ACC112 (cell line): ENCODE data around the gene POU6F1.

Source experiments
- H2AFZ ChIP-seq: fragments of 200-600 bp; sonication (generic); one replicate; pipeline ENCODE4 v1.6.0; 2017; ENCODE audit warnings: antibody characterized with exemption, low read length; ENCODE audit not compliant: unreplicated experiment
- H3K27ac ChIP-seq: fragments of 200-600 bp; sonication (generic); 2 replicates; pipeline ENCODE4 v1.5.1; 2014; ENCODE audit warnings: low read depth, mild to moderate bottlenecking, antibody characterized with exemption, low read length, moderate library complexity
- H3K27me3 ChIP-seq: fragments of 200-600 bp; sonication (generic); 2 replicates; pipeline ENCODE4 v1.6.1; 2014; ENCODE audit warnings: mild to moderate bottlenecking, antibody characterized with exemption, low read length, moderate library complexity, mixed read lengths; ENCODE audit not compliant: insufficient read depth
- H3K36me3 ChIP-seq: fragments of 200-600 bp; sonication (generic); 2 replicates; pipeline ENCODE4 v1.6.1; 2016; ENCODE audit warnings: mild to moderate bottlenecking, antibody characterized with exemption, low read length, moderate library complexity, mixed read lengths; ENCODE audit not compliant: insufficient read depth
- H3K4me1 ChIP-seq: fragments of 200-600 bp; sonication (generic); one replicate; pipeline ENCODE4 v1.6.1; 2016; ENCODE audit warnings: low read length, mixed read lengths; ENCODE audit not compliant: insufficient read depth, unreplicated experiment, control insufficient read depth
- H3K4me3 ChIP-seq: fragments of 200-600 bp; sonication (generic); 2 replicates; pipeline ENCODE4 v1.5.1; 2014; ENCODE audit warnings: mild to moderate bottlenecking, low read depth, low read length
- H3K79me2 ChIP-seq: fragments of 200-600 bp; sonication (generic); one replicate; pipeline ENCODE4 v1.6.0; 2016; ENCODE audit warnings: low read length; ENCODE audit not compliant: control insufficient read depth, unreplicated experiment, insufficient read depth

Gene POU6F1

GRCh38 chr12:51197736-51198567, 19.9 kb downstream of the POU6F1 start:
- H2AFZ ChIP-seq = no peak overlapping the region
- H3K4me1 ChIP-seq = no peaks in the 10 kb centered on the region
- no peaks in the 10 kb centered on the region for H3K36me3 ChIP-seq
- no peaks in the 10 kb centered on the region for H3K27me3 ChIP-seq
- no peak overlapping the region for H3K27ac ChIP-seq
- no peak overlapping the region for H3K4me3 ChIP-seq
- H3K79me2 ChIP-seq = no peaks in the 10 kb centered on the region

- no peaks in the 10 kb centered on the region for H3K27me3 ChIP-seq
- H3K79me2 ChIP-seq = no peaks in the 10 kb centered on the region
- no peak overlapping the region for H3K27ac ChIP-seq
- no peak overlapping the region for H2AFZ ChIP-seq
- no peaks in the 10 kb centered on the region for H3K36me3 ChIP-seq
- no peak overlapping the region for H3K4me3 ChIP-seq
- H3K4me1 ChIP-seq = no peaks in the 10 kb centered on the region
These were observed 21.3 kb downstream of the POU6F1 start for GRCh38 chr12:51196547-51196946.

DNA sequence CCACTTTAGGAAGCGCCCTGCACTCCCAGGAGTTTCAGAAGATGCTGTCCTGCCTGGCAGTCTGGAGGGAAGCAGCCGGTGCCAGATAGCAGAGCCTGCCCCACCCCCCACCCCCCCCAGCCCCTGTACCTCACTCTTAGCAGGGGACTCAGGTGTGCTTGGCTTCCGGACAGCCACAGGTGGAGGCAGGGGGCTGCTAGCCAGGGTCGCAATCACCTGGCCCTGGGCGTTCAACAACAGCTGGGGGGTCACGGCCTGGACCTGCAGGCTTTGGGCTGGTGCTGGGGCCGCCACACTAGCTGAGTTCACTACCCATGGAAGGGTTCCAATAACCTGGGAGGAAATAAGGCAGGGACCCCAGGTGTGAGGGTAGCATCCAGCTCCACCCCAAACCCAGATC, 22.0 kb downstream of the POU6F1 start:
- Histone ChIP-seq H3K27ac (no peak overlapping the region), H3K4me1 (no peaks in the 10 kb centered on the region), H2AFZ (no peak overlapping the region), H3K79me2 (no peaks in the 10 kb centered on the region), H3K36me3 (no peaks in the 10 kb centered on the region), H3K27me3 (no peaks in the 10 kb centered on the region), H3K4me3 (no peak overlapping the region)

- no peaks in the 10 kb centered on the region for H3K4me1 ChIP-seq
- no peaks in the 10 kb centered on the region for H3K79me2 ChIP-seq
- no peak overlapping the region for H3K4me3 ChIP-seq
- no peaks in the 10 kb centered on the region for H3K27me3 ChIP-seq
- H3K27ac ChIP-seq = no peak overlapping the region
- H3K36me3 ChIP-seq = no peaks in the 10 kb centered on the region
- H2AFZ ChIP-seq = no peak overlapping the region
These were observed 25.6 kb downstream of the POU6F1 start for GRCh38 chr12:51192284-51192671.

DNA sequence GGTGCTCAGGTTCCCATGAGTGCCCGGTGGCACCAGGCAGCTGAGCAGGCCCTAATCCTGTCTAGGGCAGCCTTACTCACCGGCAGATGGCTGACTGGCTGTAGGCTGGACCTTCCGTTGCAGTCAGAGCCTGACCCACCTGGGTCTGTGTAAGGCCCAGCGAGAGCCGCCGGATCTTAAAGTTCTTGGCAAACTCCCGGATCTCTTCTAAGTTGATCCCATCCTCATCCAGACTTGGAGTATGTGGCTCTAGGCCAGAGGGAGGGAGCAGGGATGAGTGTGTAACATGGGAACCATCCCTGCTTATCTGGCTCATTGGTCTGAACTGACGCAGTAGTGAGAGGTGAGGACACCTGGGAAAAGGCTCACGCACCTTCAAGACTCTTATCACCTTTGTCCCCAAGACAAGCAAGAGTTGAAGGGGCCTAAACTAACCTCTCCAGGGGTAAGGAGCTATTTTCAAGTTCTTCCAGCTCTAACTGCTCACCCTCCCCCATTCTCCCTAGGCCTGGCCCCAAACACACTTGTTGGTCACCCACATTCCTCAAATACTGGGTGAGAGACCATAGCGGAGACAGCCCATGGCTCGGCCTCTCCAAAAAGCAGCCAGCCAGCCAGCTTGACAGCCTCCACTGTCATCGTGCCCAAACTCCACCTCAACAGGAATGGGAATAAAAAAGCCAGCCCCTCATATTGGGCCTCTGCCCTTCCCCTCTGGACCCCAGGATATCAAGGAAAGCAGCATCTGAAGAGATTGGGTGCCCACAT, 26.2 kb downstream of the POU6F1 start:
- no peaks in the 10 kb centered on the region for H3K27me3 ChIP-seq
- H3K4me1 ChIP-seq = no peaks in the 10 kb centered on the region
- H3K27ac ChIP-seq = no peak overlapping the region
- H3K36me3 ChIP-seq = no peaks in the 10 kb centered on the region
- H2AFZ ChIP-seq = no peak overlapping the region
- H3K79me2 ChIP-seq = no peaks in the 10 kb centered on the region
- H3K4me3 ChIP-seq = no peak overlapping the region

GRCh38 chr12:51190820-51191219, 27.0 kb downstream of the POU6F1 start:
- H3K4me1 ChIP-seq = no peaks in the 10 kb centered on the region
- no peak overlapping the region for H3K4me3 ChIP-seq
- H2AFZ ChIP-seq = no peak overlapping the region
- no peak overlapping the region for H3K27ac ChIP-seq
- no peaks in the 10 kb centered on the region for H3K36me3 ChIP-seq
- H3K27me3 ChIP-seq = no peaks in the 10 kb centered on the region
- H3K79me2 ChIP-seq = no peaks in the 10 kb centered on the region

DNA sequence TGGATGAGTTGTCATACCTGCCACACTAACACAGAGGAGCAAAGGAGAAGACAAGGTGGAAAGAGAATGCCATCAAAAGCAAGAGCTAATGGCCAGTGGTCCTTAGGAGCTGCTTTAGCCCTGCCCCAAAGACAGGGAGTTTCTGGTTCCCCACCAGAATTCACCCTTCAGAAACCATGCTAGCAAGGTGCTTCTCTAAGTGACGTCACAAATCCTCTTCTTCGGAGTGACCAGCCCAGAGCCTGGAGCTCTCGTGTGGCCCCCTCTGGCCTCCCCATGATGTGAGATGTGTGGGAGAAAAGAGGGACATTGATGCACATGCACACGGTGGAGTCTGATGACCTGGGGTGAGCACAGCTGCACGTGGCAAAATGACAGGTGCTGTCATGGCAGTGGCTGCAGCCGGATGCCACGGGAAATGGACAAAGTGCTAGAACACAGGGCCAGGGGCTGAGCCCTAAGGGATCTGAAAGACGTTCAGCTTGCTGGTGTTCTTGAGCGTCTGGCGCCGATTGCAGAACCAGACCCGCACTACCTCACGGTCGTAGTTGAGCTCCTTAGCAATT, 28.0 kb downstream of the POU6F1 start:
- H3K27ac ChIP-seq = no peak overlapping the region
- no peaks in the 10 kb centered on the region for H3K4me1 ChIP-seq
- H3K36me3 ChIP-seq = no peaks in the 10 kb centered on the region
- H3K79me2 ChIP-seq = no peaks in the 10 kb centered on the region
- H3K27me3 ChIP-seq = no peaks in the 10 kb centered on the region
- H3K4me3 ChIP-seq = no peak overlapping the region
- no peak overlapping the region for H2AFZ ChIP-seq

- H3K27me3 ChIP-seq = no peaks in the 10 kb centered on the region
- H2AFZ ChIP-seq = no peak overlapping the region
- no peak overlapping the region for H3K4me3 ChIP-seq
- H3K27ac ChIP-seq = no peak overlapping the region
- no peaks in the 10 kb centered on the region for H3K36me3 ChIP-seq
- no peaks in the 10 kb centered on the region for H3K4me1 ChIP-seq
- H3K79me2 ChIP-seq = no peaks in the 10 kb centered on the region
These were observed 29.4 kb downstream of the POU6F1 start for GRCh38 chr12:51188359-51189051.

DNA sequence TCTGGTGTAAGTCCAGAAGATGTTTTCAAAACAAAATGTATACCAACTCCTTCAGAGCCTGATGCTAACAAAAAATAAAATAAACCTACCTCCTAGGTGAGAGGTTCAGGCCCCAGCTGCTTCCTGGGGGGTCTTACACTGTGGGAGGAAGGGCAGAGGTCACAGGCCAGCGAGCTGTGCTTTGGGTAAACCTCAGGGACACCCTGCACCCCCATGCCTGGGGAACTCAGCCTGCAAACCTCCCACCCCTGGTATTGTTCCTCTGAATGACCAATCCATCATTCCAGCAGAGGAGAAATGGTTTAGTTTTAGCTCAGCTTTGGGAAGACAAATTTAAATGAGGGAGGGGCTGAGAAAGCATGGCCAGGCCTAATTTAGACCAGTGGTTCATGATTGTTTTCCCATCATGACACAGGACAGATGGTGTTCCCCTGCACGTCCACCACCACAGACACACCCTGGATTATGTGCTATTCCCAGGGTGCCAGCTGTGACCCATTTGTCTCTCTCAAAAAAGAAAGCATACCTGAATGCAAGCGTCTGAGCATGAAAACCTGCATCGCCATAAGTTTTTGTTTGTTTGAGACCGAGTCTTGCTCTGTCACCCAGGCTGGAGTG, 30.4 kb downstream of the POU6F1 start:
- Histone ChIP-seq H3K27me3 (no peaks in the 10 kb centered on the region), H3K4me1 (no peaks in the 10 kb centered on the region), H3K27ac (no peak overlapping the region), H3K4me3 (no peak overlapping the region), H3K79me2 (no peaks in the 10 kb centered on the region), H2AFZ (no peak overlapping the region), H3K36me3 (no peaks in the 10 kb centered on the region)

GRCh38 chr12:51186465-51187085, 31.3 kb downstream of the POU6F1 start:
- Histone ChIP-seq H3K79me2 (no peaks in the 10 kb centered on the region), H3K4me1 (no peaks in the 10 kb centered on the region), H2AFZ (no peak overlapping the region), H3K4me3 (no peak overlapping the region), H3K27me3 (no peaks in the 10 kb centered on the region), H3K36me3 (no peaks in the 10 kb centered on the region), H3K27ac (no peak overlapping the region)
